ENCODE measurements around the gene MPHOSPH9. TPM values are rescaled to one million over a fixed set of nuclear protein-coding genes. Genes with fewer than 3 reads are reported as not detected.

The MPHOSPH9 gene
- total and polyA plus RNA-seq, 2 of the 13 experiments (the other 11 are each of a cell fraction or from before 2014, with no cell fraction given): 20.3 to 63.4 TPM

GRCh38 chr12:123273166-123273565 is 40.2 kb upstream of the MPHOSPH9 start:
- Histone ChIP-seq H3K4me3 (replicated peaks in 1 of 3; ENCODE audit: insufficient read depth in 1 of 3, low read depth in 2 of 3, low read length in 3 of 3) (no peak overlapping the region), H3K27ac (ENCODE audit: extremely low read length, insufficient read depth, low read length) (no peak overlapping the region), H3K27me3 (ENCODE audit: control insufficient read depth in 1 of 2, insufficient read depth in 2 of 2, low read length in 2 of 2) (no peaks in the 10 kb centered on the region; a peak in 1 of 5 replicates), H3K9ac (ENCODE audit: insufficient read depth, low read depth, low read length) (no peak overlapping the region), H4K20me1 (ENCODE audit: insufficient read depth, low read length) (no peaks in the 10 kb centered on the region), H3K4me1 (ENCODE audit: insufficient read depth, low read length) (peaks cover 23% of the 10 kb centered on the region), H2AFZ (ENCODE audit: low read length) (no peak overlapping the region), H3K36me3 (replicated peaks in 1 of 2; ENCODE audit: control insufficient read depth in 1 of 2, insufficient read depth in 2 of 2, low read length in 2 of 2) (peaks cover 0 to 6% of the 10 kb centered on the region in 2 experiments; a peak in 2 of 5 replicates), H3K4me2 (ENCODE audit: low read depth, low read length) (no peak overlapping the region), H3K79me2 (ENCODE audit: insufficient read depth, low read length) (peaks cover 26% of the 10 kb centered on the region), H3K9me3 (ENCODE audit: low read length) (no peaks in the 10 kb centered on the region)
- ATAC-seq: no peak
- ChIA-PET CTCF (ENCODE audit: low intra/inter-chr PET ratio, low total read pairs) (no interaction called here), POLR2A (no interaction called here)
- no TSS peak for BruUV-seq (replicated peaks)
- TF ChIP-seq NRL (CRISPR knock-in tag; IDR thresholded peaks at IDR 0.05; ENCODE audit: borderline replicate concordance) (no peak), ZBTB38 (CRISPR knock-in tag; IDR thresholded peaks at IDR 0.05) (0 out of 2 replicates have a peak, but pooled peaks have one; percentile 29), SMAD3 (CRISPR knock-in tag; IDR thresholded peaks at IDR 0.05) (no peak)
- TF ChIP-seq, protein P1, sequence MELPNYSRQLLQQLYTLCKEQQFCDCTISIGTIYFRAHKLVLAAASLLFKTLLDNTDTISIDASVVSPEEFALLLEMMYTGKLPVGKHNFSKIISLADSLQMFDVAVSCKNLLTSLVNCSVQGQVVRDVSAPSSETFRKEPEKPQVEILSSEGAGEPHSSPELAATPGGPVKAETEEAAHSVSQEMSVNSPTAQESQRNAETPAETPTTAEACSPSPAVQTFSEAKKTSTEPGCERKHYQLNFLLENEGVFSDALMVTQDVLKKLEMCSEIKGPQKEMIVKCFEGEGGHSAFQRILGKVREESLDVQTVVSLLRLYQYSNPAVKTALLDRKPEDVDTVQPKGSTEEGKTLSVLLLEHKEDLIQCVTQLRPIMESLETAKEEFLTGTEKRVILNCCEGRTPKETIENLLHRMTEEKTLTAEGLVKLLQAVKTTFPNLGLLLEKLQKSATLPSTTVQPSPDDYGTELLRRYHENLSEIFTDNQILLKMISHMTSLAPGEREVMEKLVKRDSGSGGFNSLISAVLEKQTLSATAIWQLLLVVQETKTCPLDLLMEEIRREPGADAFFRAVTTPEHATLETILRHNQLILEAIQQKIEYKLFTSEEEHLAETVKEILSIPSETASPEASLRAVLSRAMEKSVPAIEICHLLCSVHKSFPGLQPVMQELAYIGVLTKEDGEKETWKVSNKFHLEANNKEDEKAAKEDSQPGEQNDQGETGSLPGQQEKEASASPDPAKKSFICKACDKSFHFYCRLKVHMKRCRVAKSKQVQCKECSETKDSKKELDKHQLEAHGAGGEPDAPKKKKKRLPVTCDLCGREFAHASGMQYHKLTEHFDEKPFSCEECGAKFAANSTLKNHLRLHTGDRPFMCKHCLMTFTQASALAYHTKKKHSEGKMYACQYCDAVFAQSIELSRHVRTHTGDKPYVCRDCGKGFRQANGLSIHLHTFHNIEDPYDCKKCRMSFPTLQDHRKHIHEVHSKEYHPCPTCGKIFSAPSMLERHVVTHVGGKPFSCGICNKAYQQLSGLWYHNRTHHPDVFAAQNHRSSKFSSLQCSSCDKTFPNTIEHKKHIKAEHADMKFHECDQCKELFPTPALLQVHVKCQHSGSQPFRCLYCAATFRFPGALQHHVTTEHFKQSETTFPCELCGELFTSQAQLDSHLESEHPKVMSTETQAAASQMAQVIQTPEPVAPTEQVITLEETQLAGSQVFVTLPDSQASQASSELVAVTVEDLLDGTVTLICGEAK (IDR thresholded peaks at IDR 0.05): no peak
- TF ChIP-seq, protein P1 (CRISPR knock-in tag; IDR thresholded peaks at IDR 0.05): no peak
- DNase-seq (ENCODE audit: low spot score): no peak
- in situ Hi-C loops (cut with HindIII; ENCODE audit: extremely low pct_ligation_motif_present, low pct_unique_long_range_greater_than_20kb) (no loop called here), intact Hi-C loops (cut with micrococcal nuclease; ENCODE audit: unreplicated experiment) (no loop called here)
- no peak for FAIRE-seq
- 87% methylated on average over 15 of the region's 15 CpGs for WGBS (ENCODE audit: low lambda C conversion rate)
